ENCODE results near the gene HMSD.

DNA sequence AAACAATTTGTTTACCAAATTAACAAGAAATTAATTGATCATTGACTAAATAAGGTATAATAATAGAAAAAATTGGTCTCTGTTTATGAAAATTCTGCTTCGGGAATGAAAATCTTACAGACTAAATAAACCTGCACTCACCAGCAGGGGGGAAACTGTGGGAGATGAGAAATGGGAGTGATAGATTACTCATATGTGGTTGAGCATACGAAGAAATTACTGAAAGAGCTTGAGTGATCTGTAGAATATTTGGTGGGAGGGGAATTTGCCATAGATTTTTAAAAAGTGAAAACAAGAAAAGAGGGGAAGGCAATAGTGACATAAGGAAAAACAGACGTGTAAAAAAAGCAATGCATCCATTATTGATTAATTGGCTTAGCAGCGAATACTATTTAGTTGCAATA lies 2.2 kb downstream of the HMSD start:
- TF ChIP-seq, protein P1, sequence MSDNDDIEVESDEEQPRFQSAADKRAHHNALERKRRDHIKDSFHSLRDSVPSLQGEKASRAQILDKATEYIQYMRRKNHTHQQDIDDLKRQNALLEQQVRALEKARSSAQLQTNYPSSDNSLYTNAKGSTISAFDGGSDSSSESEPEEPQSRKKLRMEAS (IDR thresholded peaks at IDR 0.05): no peak
- TF ChIP-seq USF1 (IDR thresholded peaks at IDR 0.05) (no peak), TEAD4 (IDR thresholded peaks at IDR 0.05) (no peak), EP300 (IDR thresholded peaks at IDR 0.05; ENCODE audit: borderline replicate concordance) (no peak), CREB1 (IDR thresholded peaks at IDR 0.05; ENCODE audit: low read depth) (no peak), RAD21 (IDR thresholded peaks at IDR 0.05; ENCODE audit: low read depth) (no peak), CEBPB (IDR thresholded peaks at IDR 0.05) (no peak), ZBTB7A (IDR thresholded peaks at IDR 0.05; ENCODE audit: low read depth) (no peak)
- TF ChIP-seq, protein P2, sequence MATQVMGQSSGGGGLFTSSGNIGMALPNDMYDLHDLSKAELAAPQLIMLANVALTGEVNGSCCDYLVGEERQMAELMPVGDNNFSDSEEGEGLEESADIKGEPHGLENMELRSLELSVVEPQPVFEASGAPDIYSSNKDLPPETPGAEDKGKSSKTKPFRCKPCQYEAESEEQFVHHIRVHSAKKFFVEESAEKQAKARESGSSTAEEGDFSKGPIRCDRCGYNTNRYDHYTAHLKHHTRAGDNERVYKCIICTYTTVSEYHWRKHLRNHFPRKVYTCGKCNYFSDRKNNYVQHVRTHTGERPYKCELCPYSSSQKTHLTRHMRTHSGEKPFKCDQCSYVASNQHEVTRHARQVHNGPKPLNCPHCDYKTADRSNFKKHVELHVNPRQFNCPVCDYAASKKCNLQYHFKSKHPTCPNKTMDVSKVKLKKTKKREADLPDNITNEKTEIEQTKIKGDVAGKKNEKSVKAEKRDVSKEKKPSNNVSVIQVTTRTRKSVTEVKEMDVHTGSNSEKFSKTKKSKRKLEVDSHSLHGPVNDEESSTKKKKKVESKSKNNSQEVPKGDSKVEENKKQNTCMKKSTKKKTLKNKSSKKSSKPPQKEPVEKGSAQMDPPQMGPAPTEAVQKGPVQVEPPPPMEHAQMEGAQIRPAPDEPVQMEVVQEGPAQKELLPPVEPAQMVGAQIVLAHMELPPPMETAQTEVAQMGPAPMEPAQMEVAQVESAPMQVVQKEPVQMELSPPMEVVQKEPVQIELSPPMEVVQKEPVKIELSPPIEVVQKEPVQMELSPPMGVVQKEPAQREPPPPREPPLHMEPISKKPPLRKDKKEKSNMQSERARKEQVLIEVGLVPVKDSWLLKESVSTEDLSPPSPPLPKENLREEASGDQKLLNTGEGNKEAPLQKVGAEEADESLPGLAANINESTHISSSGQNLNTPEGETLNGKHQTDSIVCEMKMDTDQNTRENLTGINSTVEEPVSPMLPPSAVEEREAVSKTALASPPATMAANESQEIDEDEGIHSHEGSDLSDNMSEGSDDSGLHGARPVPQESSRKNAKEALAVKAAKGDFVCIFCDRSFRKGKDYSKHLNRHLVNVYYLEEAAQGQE (IDR thresholded peaks at IDR 0.05; ENCODE audit: low read depth): no peak
